Breast epithelium (tissue), 3 donors: ENCODE measurements around the gene CRYBG1.

Experiments used
- CTCF ChIP-seq, 3 donors: fragments of 450-650 bp; IDR thresholded peaks; one replicate each; pipeline ENCODE4 v1.5.1; 2016 to 2017; ENCODE audit warnings: antibody characterized with exemption in 3 of 3, mild to moderate bottlenecking in 3 of 3, moderate library complexity in 3 of 3
- POLR2A ChIP-seq: fragments of 450-650 bp; IDR thresholded peaks from one replicate; pipeline ENCODE4 v1.6.1; 2016; ENCODE audit warnings: antibody characterized with exemption, mild to moderate bottlenecking, moderate library complexity

- TF ChIP-seq CTCF (IDR thresholded peaks at IDR 0.05), result no peak
- no peak for TF ChIP-seq POLR2A
Observed at GRCh38 chr6:106560996-106561685, 200.6 kb downstream of the CRYBG1 start.
